Mesendoderm (in vitro differentiated cells): Measurements from ENCODE around the gene TPSAB1.
"Not testable (repeated sequence)": the region's sequence is repeated elsewhere in the genome, so short reads cannot be mapped to it uniquely, and the experiment has no call there.

Source experiments
- DNase-seq: peaks from one replicate; pipeline ENCODE4 v3.0.0; 2013
- H2AK5ac ChIP-seq: 2 replicates; pipeline ENCODE4 v1.6.1; 2013; ENCODE audit warnings: low read length, inconsistent platforms
- H2BK120ac ChIP-seq: 2 replicates; pipeline ENCODE4 v1.6.1; 2013; ENCODE audit warnings: low read depth, mild to moderate bottlenecking, low read length, moderate library complexity, mixed read lengths
- H2BK15ac ChIP-seq: replicated peaks from 2 replicates; pipeline ENCODE4 v1.6.1; 2013; ENCODE audit warnings: low read depth, mild to moderate bottlenecking, moderate library complexity
- H2BK5ac ChIP-seq: 2 replicates; pipeline ENCODE4 v1.6.1; 2013; ENCODE audit warnings: low read length, inconsistent platforms
- H3K18ac ChIP-seq: 2 replicates; pipeline ENCODE4 v1.6.1; 2013; ENCODE audit warnings: mild to moderate bottlenecking, low read length, mixed read lengths
- H3K23ac ChIP-seq: one replicate; pipeline ENCODE4 v1.6.1; 2013; ENCODE audit warnings: low read length
- H3K27ac ChIP-seq: 2 replicates; pipeline ENCODE4 v1.5.1; 2013; ENCODE audit warnings: low read depth, mild to moderate bottlenecking, inconsistent platforms, low read length, moderate library complexity
- H3K27me3 ChIP-seq: 2 replicates; pipeline ENCODE4 v1.6.1; 2013; ENCODE audit warnings: low read length, control low read depth, mild to moderate bottlenecking, inconsistent platforms; ENCODE audit not compliant: insufficient read depth, poor library complexity
- H3K36me3 ChIP-seq: 2 replicates; pipeline ENCODE4 v1.6.1; 2013; ENCODE audit warnings: low read length, inconsistent platforms; ENCODE audit not compliant: control insufficient read depth, insufficient read depth
- H3K4ac ChIP-seq: one replicate; pipeline ENCODE4 v1.6.1; 2013; ENCODE audit warnings: low read depth, mild to moderate bottlenecking, low read length, moderate library complexity
- H3K4me1 ChIP-seq: 2 replicates; pipeline ENCODE4 v1.6.1; 2013; ENCODE audit warnings: low read depth, low read length, inconsistent platforms; ENCODE audit not compliant: control insufficient read depth
- H3K4me2 ChIP-seq: 2 replicates; pipeline ENCODE4 v1.6.1; 2013; ENCODE audit warnings: low read length
- H3K4me3 ChIP-seq: 2 replicates; pipeline ENCODE4 v1.5.1; 2013; ENCODE audit warnings: mild to moderate bottlenecking, low read length
- H3K56ac ChIP-seq: one replicate; pipeline ENCODE4 v1.6.1; 2013; ENCODE audit warnings: low read length
- H3K79me1 ChIP-seq: 2 replicates; pipeline ENCODE4 v1.6.1; 2013; ENCODE audit warnings: low read length, inconsistent platforms
- H3K79me2 ChIP-seq: 2 replicates; pipeline ENCODE4 v1.6.1; 2013; ENCODE audit warnings: mild to moderate bottlenecking, low read length; ENCODE audit not compliant: control insufficient read depth, insufficient read depth
- H3K9ac ChIP-seq: 2 replicates; pipeline ENCODE4 v1.6.1; 2013; ENCODE audit warnings: low read length, inconsistent platforms
- H4K5ac ChIP-seq: one replicate; pipeline ENCODE4 v1.6.1; 2013; ENCODE audit warnings: low read length
- H4K8ac ChIP-seq: one replicate; pipeline ENCODE4 v1.6.1; 2013; ENCODE audit warnings: low read depth, mild to moderate bottlenecking, control low read depth, low read length, moderate library complexity
- WGBS: extraction: QIAGEN DNeasy Blood & Tissue Kit; methylation state at CpG from one replicate; pipeline ENCODE4 v1.1.7; 2013; ENCODE audit warnings: low lambda C conversion rate, missing lambda C conversion rate; ENCODE audit not compliant: insufficient coverage; ENCODE audit errors: extremely low coverage; 5-methylcytosine and 5-hydroxymethylcytosine counted together

The TPSAB1 gene

DNA sequence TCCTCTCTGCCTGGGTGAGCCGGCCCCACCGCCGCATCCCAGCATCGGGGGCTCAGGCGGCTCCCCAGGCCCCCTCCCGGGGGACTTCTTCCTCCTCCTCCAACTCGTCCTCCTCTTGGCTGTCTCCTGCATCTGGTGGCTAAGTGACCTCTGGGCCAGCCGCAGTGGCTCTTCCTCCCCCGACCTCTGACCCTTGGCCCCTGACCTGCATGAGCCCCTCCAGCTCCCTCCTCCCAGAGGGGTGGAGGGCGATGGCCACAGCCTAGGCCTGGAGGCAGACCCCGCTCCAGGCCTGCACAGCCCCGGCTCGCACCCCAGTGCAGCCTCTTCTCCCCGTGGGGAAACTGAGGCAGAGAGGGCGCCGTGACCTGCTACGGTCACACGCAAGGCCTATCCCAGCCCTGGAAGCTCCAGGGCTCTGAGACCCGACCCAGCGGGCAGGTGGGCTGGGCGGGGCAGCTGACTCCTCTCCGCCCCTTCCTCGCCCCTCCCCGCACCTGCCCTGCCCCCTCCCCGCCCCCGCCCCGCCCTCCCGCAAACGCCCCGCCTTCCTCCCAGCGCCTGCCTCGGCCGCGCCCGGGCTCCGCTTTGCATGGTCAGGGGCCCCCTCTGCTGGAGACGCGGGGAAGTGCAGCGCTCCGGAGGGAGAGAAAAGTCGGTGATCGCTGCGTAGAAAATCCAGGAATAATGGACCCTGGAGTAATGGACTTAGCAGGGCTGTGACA lies 8.7 kb downstream of the TPSAB1 start:
- not testable (repeated sequence) for H3K18ac ChIP-seq, H3K4me1 ChIP-seq, H3K4ac ChIP-seq, H3K9ac ChIP-seq, H4K5ac ChIP-seq, H2BK120ac ChIP-seq, H3K79me2 ChIP-seq, H3K23ac ChIP-seq, H2AK5ac ChIP-seq, H4K8ac ChIP-seq, H3K79me1 ChIP-seq, H3K36me3 ChIP-seq, H3K56ac ChIP-seq, H2BK15ac ChIP-seq, DNase-seq, H3K27me3 ChIP-seq, H3K4me3 ChIP-seq, H3K27ac ChIP-seq, H2BK5ac ChIP-seq, H3K4me2 ChIP-seq
- WGBS = no CpG with 5 or more reads among the region's 43 CpGs

DNA sequence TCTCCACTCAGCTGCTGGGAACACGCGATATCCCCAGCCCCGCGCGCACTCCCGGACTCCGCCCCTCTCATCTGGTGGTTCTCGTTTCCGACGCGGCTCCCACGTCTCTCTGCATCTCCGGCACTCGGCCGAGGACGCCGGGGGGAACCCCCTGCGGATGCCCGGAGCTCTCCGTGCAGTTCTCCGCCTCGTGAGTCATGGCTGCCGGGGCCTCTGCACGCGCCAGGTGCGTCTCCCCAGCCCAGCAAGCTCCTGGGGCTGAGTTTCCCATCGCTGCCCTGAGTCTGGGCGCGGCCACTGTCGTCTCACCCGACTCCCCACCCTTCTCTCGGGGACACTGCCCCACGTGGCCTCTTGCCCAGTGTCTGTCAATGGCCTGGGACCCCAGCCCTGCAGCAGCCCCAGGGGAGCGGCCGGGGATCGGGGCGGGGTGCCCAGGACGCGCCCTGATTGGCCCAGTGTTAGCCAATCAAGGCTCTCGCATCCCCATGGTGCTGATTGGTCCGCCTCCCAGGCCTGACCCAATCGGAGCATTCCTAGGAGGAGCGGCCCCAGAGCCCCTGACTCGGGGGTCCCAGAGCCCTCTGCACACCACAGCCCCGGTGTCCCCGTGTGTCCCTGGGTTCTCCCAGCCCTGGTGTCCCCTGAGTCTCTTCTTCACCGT lies 13.3 kb downstream of the TPSAB1 start:
- H3K9ac ChIP-seq, H4K5ac ChIP-seq, H2BK120ac ChIP-seq, H2AK5ac ChIP-seq, H3K23ac ChIP-seq, H3K4me3 ChIP-seq, H3K36me3 ChIP-seq, H3K27me3 ChIP-seq, H2BK5ac ChIP-seq, H3K4me1 ChIP-seq, H3K27ac ChIP-seq, H3K18ac ChIP-seq, H3K4ac ChIP-seq, DNase-seq, H3K4me2 ChIP-seq, H3K79me1 ChIP-seq, H3K79me2 ChIP-seq, H2BK15ac ChIP-seq, H3K56ac ChIP-seq, H4K8ac ChIP-seq: not testable (repeated sequence)
- WGBS = no CpG with 5 or more reads among the region's 47 CpGs

DNA sequence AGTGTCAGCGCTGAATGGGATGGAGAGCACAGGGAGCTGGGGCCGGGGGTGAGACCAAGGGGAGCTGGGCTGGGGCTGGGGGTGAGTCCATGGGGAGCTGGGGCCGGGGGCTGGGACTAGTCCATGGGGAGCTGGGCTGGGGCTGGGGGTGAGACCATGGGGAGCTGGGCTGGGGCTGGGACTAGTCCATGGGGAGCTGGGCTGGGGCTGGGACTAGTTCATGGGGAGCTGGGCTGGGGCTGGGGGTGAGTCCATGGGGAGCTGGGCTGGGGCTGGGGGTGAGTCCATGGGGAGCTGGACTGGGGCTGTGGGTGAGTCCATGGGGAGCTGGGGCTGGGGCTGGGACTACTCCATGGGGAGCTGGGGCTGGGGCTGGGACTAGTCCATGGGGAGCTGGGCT lies 14.3 kb downstream of the TPSAB1 start:
- not testable (repeated sequence) for H4K5ac ChIP-seq, H2BK5ac ChIP-seq, H3K36me3 ChIP-seq, H3K9ac ChIP-seq, H3K4me3 ChIP-seq, H3K79me2 ChIP-seq, H3K4me1 ChIP-seq, H2AK5ac ChIP-seq, H4K8ac ChIP-seq, H3K23ac ChIP-seq, DNase-seq, H3K4ac ChIP-seq, H3K27ac ChIP-seq, H3K79me1 ChIP-seq, H3K18ac ChIP-seq, H3K27me3 ChIP-seq, H2BK15ac ChIP-seq, H3K4me2 ChIP-seq, H3K56ac ChIP-seq, H2BK120ac ChIP-seq
- no CpG with 5 or more reads among the region's 3 CpGs for WGBS

DNA sequence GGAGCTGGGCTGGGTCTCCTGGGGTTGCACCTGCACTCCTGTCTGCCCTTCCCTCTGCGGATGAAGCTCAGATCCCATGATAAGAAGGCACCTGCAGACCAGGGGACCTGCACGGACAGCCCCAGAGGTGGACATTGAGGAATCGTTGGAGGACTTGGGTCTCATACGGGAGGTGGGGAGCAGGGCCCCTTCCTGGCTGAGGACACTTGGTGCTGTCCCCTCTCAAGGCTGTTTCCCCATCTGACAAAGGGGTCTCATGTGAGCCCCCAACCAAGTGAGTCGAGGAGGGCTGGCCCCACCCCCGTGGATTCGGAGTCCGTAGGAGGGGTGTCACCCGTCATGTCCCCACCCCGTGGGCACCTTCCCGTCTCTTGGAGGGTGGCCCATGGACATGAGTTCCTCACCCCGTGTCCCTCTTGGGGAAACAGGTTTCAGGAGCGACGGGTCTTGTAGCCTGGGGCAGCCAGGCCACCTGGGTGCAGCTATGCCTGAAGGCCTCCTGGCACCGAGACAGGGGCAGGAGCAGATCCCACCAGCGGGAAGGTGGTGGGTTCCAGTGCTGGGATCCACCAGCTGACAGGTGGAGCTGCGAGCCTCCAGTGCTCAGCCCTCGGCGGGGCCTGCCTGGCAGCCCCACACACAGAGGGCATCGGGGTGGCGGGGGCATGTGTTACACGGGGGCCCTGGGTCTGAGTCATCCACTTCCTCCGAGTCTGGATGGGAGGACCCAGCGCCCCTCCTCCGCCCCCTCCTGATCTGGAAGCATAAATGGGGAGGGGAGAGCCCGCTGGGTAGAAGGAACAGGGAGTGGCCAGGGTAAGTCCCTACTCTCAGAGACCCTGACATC lies 15.0 kb downstream of the TPSAB1 start, which contains the start of gene TPSD1:
Gene TPSD1, plus strand, starts transcription at position 794 of the 847 bp plus-strand sequence. CDS start 212 bp downstream, outside the sequence.
- H3K27ac ChIP-seq, H3K4me2 ChIP-seq, DNase-seq, H2BK5ac ChIP-seq, H2BK15ac ChIP-seq, H3K18ac ChIP-seq, H3K36me3 ChIP-seq, H2AK5ac ChIP-seq, H3K23ac ChIP-seq, H4K8ac ChIP-seq, H3K4me1 ChIP-seq, H2BK120ac ChIP-seq, H3K4me3 ChIP-seq, H3K79me2 ChIP-seq, H4K5ac ChIP-seq, H3K56ac ChIP-seq, H3K9ac ChIP-seq, H3K79me1 ChIP-seq, H3K4ac ChIP-seq: not testable (repeated sequence)
- H3K27me3 ChIP-seq = peaks cover 16% of the 10 kb centered on the region
- no CpG with 5 or more reads among the region's 26 CpGs for WGBS

DNA sequence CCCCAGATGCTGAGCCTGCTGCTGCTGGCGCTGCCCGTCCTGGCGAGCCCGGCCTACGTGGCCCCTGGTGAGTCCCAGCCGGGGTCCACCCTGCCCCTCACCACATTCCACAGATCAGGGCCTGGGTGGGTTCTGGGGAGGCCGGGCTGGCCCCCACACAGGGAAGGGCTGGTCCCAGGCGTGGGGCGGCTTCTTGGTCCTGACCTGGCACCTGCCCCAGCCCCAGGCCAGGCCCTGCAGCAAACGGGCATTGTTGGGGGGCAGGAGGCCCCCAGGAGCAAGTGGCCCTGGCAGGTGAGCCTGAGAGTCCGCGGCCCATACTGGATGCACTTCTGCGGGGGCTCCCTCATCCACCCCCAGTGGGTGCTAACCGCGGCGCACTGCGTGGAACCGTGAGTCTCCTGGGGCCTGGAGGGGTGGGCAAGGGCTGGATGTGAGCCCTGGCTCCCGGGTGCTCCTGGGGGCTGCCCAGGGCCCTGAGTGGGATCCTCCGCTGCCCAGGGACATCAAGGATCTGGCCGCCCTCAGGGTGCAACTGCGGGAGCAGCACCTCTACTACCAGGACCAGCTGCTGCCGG lies 15.9 kb downstream of the TPSAB1 start:
- not testable (repeated sequence) for H3K4me1 ChIP-seq, H3K79me1 ChIP-seq, H2BK15ac ChIP-seq, H3K4ac ChIP-seq, H3K79me2 ChIP-seq, H2BK120ac ChIP-seq, H3K9ac ChIP-seq, H3K27ac ChIP-seq, H3K56ac ChIP-seq, H4K8ac ChIP-seq, H2AK5ac ChIP-seq, DNase-seq, H3K36me3 ChIP-seq, H3K4me3 ChIP-seq, H3K4me2 ChIP-seq, H3K23ac ChIP-seq, H3K18ac ChIP-seq, H4K5ac ChIP-seq, H2BK5ac ChIP-seq
- H3K27me3 ChIP-seq = peaks cover 20% of the 10 kb centered on the region
- WGBS = no CpG with 5 or more reads among the region's 23 CpGs
